CD14-positive monocyte (primary cell): ENCODE results near the gene TJAP1. TPM values are rescaled to one million over a fixed set of nuclear protein-coding genes. Genes with fewer than 3 reads are reported as not detected.

Source experiments
- DNase-seq, 3 donors: peaks; one replicate each; pipeline ENCODE4 v3.0.0-alpha.2; 2011 to 2022
- H2AFZ ChIP-seq: 2 replicates; pipeline ENCODE4 v1.6.0; 2012; ENCODE audit warnings: mild to moderate bottlenecking, low read depth, low read length, inconsistent platforms; ENCODE audit not compliant: insufficient read depth, poor library complexity, severe bottlenecking
- H3K27ac ChIP-seq, 2 donors: 1 replicate in 1 of 2; 2 replicates in 1 of 2; pipeline ENCODE4 v1.5.1; 2012 to 2013; ENCODE audit warnings: low read length in 2 of 2, control low read depth in 1 of 2, inconsistent platforms in 1 of 2, low read depth in 1 of 2, mild to moderate bottlenecking in 1 of 2
- H3K27me3 ChIP-seq, 2 donors: one replicate each; pipeline versions ENCODE4 v1.6.0 to v1.6.1; 2011 to 2013; ENCODE audit warnings: low read length in 2 of 2; ENCODE audit not compliant: control insufficient read depth in 2 of 2, insufficient read depth in 2 of 2
- H3K36me3 ChIP-seq, 2 donors: replicated peaks in 1 of 2; 1 replicate in 1 of 2; 2 replicates in 1 of 2; pipeline versions ENCODE4 v1.5.1 to v1.6.1; 2012 to 2013; ENCODE audit warnings: low read length in 2 of 2, control low read depth in 1 of 2, inconsistent platforms in 1 of 2, mild to moderate bottlenecking in 1 of 2; ENCODE audit not compliant: insufficient read depth in 2 of 2, control insufficient read depth in 1 of 2
- H3K4me1 ChIP-seq, 2 donors: 1 replicate in 1 of 2; 2 replicates in 1 of 2; pipeline versions ENCODE4 v1.5.1 to v1.6.1; 2012 to 2013; ENCODE audit warnings: low read length in 2 of 2, control low read depth in 1 of 2, inconsistent platforms in 1 of 2, mild to moderate bottlenecking in 1 of 2, moderate library complexity in 1 of 2; ENCODE audit not compliant: insufficient read depth in 2 of 2, control insufficient read depth in 1 of 2
- H3K4me2 ChIP-seq: replicated peaks from 2 replicates; pipeline ENCODE3; 2012; ENCODE audit warnings: low read length, moderate library complexity, mild to moderate bottlenecking; ENCODE audit not compliant: poor library complexity, severe bottlenecking; ENCODE audit errors: extremely low read depth
- H3K4me3 ChIP-seq, 3 experiments: fragments of 200-600 bp in 1 of 3; sonication (generic) in 1 of 3; replicated peaks in 1 of 3; 1 replicate in 2 of 3; 2 replicates in 1 of 3; pipeline ENCODE4 v1.5.1; 2011 to 2013; ENCODE audit warnings: low read length in 3 of 3, mild to moderate bottlenecking in 3 of 3, control low read depth in 2 of 3, low read depth in 2 of 3, inconsistent platforms in 1 of 3, moderate library complexity in 1 of 3
- H3K79me2 ChIP-seq: 2 replicates; pipeline ENCODE4 v1.6.0; 2012; ENCODE audit warnings: mild to moderate bottlenecking, control low read depth, inconsistent platforms, low read length, moderate library complexity; ENCODE audit not compliant: insufficient read depth
- H3K9ac ChIP-seq: 2 replicates; pipeline ENCODE4 v1.6.0; 2017; ENCODE audit warnings: low read length, mild to moderate bottlenecking; ENCODE audit not compliant: insufficient read depth, poor library complexity, severe bottlenecking
- H3K9me3 ChIP-seq, 2 donors: replicated peaks in 1 of 2; 1 replicate in 1 of 2; 2 replicates in 1 of 2; pipeline versions ENCODE4 v1.5.1 to v1.6.1; 2012 to 2013; ENCODE audit warnings: low read length in 2 of 2, control low read depth in 1 of 2; ENCODE audit not compliant: control insufficient read depth in 1 of 2, insufficient read depth in 1 of 2
- H4K20me1 ChIP-seq: 2 replicates; pipeline ENCODE4 v1.6.0; 2012; ENCODE audit warnings: mild to moderate bottlenecking, low read length, control low read depth, moderate library complexity; ENCODE audit not compliant: insufficient read depth
- H3K27ac Mint-ChIP-seq, 7 donors: one replicate each; pipeline ENCODE4 v1.8.0; 2020; ENCODE audit warnings: mild to moderate bottlenecking in 7 of 7, mixed read lengths in 7 of 7, moderate library complexity in 6 of 7, inconsistent platforms in 2 of 7
- H3K27me3 Mint-ChIP-seq, 3 donors: one replicate each; pipeline ENCODE4 v1.8.0; 2021 to 2022; ENCODE audit warnings: low read depth in 3 of 3, mild to moderate bottlenecking in 3 of 3, mixed read lengths in 3 of 3, moderate library complexity in 3 of 3, inconsistent platforms in 1 of 3
- H3K36me3 Mint-ChIP-seq, 2 donors: one replicate each; pipeline ENCODE4 v1.8.0; 2020; ENCODE audit warnings: mixed read lengths in 2 of 2, inconsistent platforms in 1 of 2, mild to moderate bottlenecking in 1 of 2
- H3K4me1 Mint-ChIP-seq: one replicate; pipeline ENCODE4 v1.8.0; 2020; ENCODE audit warnings: mild to moderate bottlenecking, mixed read lengths
- H3K4me3 Mint-ChIP-seq, 2 donors: one replicate each; pipeline ENCODE4 v1.8.0; 2020; ENCODE audit warnings: mild to moderate bottlenecking in 2 of 2, mixed read lengths in 2 of 2, moderate library complexity in 1 of 2
- H3K9me3 Mint-ChIP-seq, 7 donors: one replicate each; pipeline ENCODE4 v1.8.0; 2020 to 2022; ENCODE audit warnings: mixed read lengths in 7 of 7, mild to moderate bottlenecking in 6 of 7, moderate library complexity in 6 of 7, inconsistent platforms in 2 of 7
- CTCF ChIP-seq: fragments of 200-600 bp; IDR thresholded peaks from one replicate; pipeline ENCODE4 v1.8.0; 2022; ENCODE audit warnings: antibody characterized with exemption, mild to moderate bottlenecking
- WGBS: methylation state at CpG from one replicate; pipeline ENCODE4 v1.1.5; 2013; ENCODE audit warnings: missing lambda C conversion rate; ENCODE audit not compliant: insufficient coverage; 5-methylcytosine and 5-hydroxymethylcytosine counted together
- intact Hi-C, 2 donors: fragments of 100-400 bp; cut with micrococcal nuclease; formaldehyde crosslinking; loops; one replicate each; pipeline versions ENCODE4 v1.15.0 to v1.15.1; 2023
- polyA plus RNA-seq, 3 donors: library from polyadenylated mRNA; depleted of rRNA in 1 of 3; unstranded in 2 of 3; stranded (reverse) in 1 of 3; fragments of 300-500 nt in 2 of 3; fragments of >200 nt in 1 of 3; fragmentation: Illumina TruSeq in 2 of 3; gene quantifications; 1 replicate in 2 of 3; 2 replicates in 1 of 3; pipeline ENCODE4 v1.2.3, GENCODE V29; 2012 to 2021

Gene TJAP1
- polyA plus RNA-seq, 3 donors = 3.2 to 43.4 (median 3.2) TPM

GRCh38 chr6:43451348-43451747 lies 26.0 kb upstream of the TJAP1 start:
- H3K4me1 ChIP-seq = peaks cover 12 to 20% of the 10 kb centered on the region in 2 donors
- H3K36me3 ChIP-seq = peaks cover 58 to 69% of the 10 kb centered on the region in 2 donors
- H3K79me2 ChIP-seq = no peaks in the 10 kb centered on the region
- H3K4me1 Mint-ChIP-seq = peaks cover 14% of the 10 kb centered on the region
- peaks cover 18 to 24% (median 22%) of the 10 kb centered on the region in 3 donors for H3K27me3 Mint-ChIP-seq
- H4K20me1 ChIP-seq = no peaks in the 10 kb centered on the region
- H2AFZ ChIP-seq = no peak overlapping the region
- no peak overlapping the region for H3K4me3 ChIP-seq
- peaks cover 75 to 77% of the 10 kb centered on the region in 2 donors for H3K36me3 Mint-ChIP-seq
- no peak for DNase-seq
- no peak overlapping the region for H3K9ac ChIP-seq
- H3K27me3 ChIP-seq = peaks cover 8 to 18% of the 10 kb centered on the region in 2 donors
- H3K4me2 ChIP-seq = no peak overlapping the region
- no peak overlapping the region for H3K27ac ChIP-seq
- no CpG with 5 or more reads among the region's 4 CpGs for WGBS
- peaks cover 0 to 13% (median 1%) of the 10 kb centered on the region in 7 donors for H3K9me3 Mint-ChIP-seq
- H3K9me3 ChIP-seq = no peaks in the 10 kb centered on the region
- H3K27ac Mint-ChIP-seq = no peak overlapping the region
- H3K4me3 Mint-ChIP-seq = no peak overlapping the region
- TF ChIP-seq CTCF = no peak
- intact Hi-C loops = no loop called here

GRCh38 chr6:43451939-43452338 lies 25.4 kb upstream of the TJAP1 start:
- 98% methylated on average over 5 of the region's 8 CpGs for WGBS
- Histone ChIP-seq H3K4me1 (peaks cover 12 to 20% of the 10 kb centered on the region in 2 donors), H3K27me3 (peaks cover 13 to 23% of the 10 kb centered on the region in 2 donors), H3K9ac (no peak overlapping the region), H3K36me3 (peaks cover 55 to 65% of the 10 kb centered on the region in 2 donors), H3K4me2 (no peak overlapping the region), H3K9me3 (no peaks in the 10 kb centered on the region), H4K20me1 (no peaks in the 10 kb centered on the region), H3K27ac (no peak overlapping the region), H2AFZ (no peak overlapping the region), H3K4me3 (no peak overlapping the region), H3K79me2 (no peaks in the 10 kb centered on the region)
- TF ChIP-seq CTCF = no peak
- Mint-ChIP-seq H3K9me3 (peaks cover 0 to 19% (median 5%) of the 10 kb centered on the region in 7 donors), H3K27me3 (peaks cover 24 to 30% (median 28%) of the 10 kb centered on the region in 3 donors), H3K4me1 (peaks cover 14% of the 10 kb centered on the region), H3K4me3 (no peak overlapping the region), H3K36me3 (peaks cover 72 to 73% of the 10 kb centered on the region in 2 donors), H3K27ac (no peak overlapping the region)
- intact Hi-C loops = no loop called here
- DNase-seq = no peak
